GM21367 (cell line): ENCODE measurements around the gene TPD52L1.

Experiments
- ATAC-seq: cut with Tn5 transposase; IDR thresholded peaks from one replicate; pipeline ENCODE4 v1.9.1; 2021; ENCODE audit not compliant: unreplicated experiment

The TPD52L1 gene

GRCh38 chr6:125207956-125208355 lies 54.4 kb downstream of the TPD52L1 start:
- ATAC-seq = no peak

- no peak for ATAC-seq
Measured at GRCh38 chr6:125208625-125209249, 55.2 kb downstream of the TPD52L1 start.

DNA sequence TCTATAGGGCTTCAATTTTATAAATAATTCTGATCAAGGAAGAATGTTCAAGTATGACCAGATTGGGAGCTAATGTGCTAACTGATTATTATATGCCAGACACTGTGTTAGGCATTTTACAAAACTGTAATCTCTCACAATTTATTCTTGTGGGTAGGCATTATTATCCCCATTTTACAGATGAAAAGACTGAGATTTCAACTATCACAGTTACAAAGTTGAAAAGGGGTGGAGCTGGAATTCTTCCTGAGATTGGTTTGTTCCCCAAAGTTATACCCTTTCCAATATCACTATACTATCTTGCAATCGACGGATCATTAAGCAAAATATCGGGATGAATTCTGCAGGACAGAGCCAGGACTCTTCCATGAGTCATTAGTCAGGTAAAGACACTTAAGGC lies 57.1 kb downstream of the TPD52L1 start:
- no peak for ATAC-seq

GRCh38 chr6:125211352-125211751 lies 57.8 kb downstream of the TPD52L1 start:
- ATAC-seq = no peak

DNA sequence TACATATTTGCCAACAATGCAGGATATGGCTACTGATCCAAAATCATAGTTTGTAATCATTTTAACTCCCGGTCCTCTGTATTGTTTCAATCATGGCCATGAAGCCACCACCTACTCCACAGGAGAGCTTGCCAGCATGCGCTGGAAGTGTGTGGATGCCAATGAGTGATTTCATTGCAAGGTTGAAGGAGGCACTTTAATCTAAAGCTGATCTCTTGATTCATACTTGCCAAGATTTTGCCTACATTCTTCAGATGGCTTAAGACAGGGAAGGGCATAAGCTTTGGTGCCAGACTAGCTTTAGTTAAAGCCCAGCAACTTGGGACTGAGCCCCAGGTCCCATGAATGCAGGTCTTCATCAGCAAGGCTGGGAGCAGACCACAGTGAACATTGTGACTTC lies 58.8 kb downstream of the TPD52L1 start:
- ATAC-seq = no peak

DNA sequence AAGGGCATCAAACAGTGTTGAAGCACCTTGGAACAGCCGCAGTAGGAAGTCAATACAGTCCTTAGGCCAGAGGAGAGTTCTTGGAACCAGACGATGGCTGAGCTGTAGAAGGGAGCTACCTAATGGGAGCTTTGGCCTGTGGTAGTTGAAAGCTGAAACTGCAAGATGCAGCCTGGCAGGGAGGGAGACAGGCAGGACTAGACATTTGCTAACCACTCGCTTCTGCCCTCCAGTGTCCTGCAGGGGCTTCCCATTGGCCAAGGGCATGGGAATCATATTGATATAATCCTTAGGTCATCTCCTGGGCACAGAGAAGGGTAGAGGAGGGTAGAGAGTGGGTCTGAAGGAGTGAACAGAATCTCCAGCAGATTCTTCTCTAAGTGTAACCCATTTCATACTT lies 60.4 kb downstream of the TPD52L1 start:
- no peak for ATAC-seq

GRCh38 chr6:125215252-125215819 lies 61.8 kb downstream of the TPD52L1 start:
- no peak for ATAC-seq

GRCh38 chr6:125216015-125216414 lies 62.4 kb downstream of the TPD52L1 start:
- no peak for ATAC-seq

GRCh38 chr6:125217369-125217768 lies 63.8 kb downstream of the TPD52L1 start:
- no peak for ATAC-seq

GRCh38 chr6:125217992-125218391 lies 64.4 kb downstream of the TPD52L1 start:
- ATAC-seq = no peak

DNA sequence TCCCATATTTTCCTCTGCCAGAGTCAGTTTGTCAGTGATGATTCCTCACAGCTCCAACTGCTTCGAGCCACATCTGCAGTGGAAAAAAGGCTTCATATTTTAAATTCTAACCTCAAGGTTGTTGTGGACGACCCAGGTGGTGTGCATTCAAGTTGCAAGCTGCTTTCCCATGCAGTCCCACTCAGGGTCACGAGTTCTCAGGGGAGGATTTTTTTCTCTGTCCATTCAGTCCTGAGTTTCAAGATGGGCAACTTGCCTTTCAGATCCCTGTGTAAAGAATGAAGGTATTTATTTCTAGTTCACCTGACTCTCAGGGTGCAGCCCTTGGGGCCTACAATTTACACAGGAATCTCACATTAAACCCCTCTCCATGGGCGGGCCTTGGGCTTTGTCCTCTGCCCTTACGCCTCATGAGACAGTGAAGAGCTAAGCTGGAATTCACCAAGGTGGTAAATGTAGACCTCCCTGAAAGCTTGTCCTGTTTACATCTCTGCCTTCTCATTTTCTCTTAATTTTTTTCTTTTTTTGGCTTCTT lies 65.9 kb downstream of the TPD52L1 start:
- no peak for ATAC-seq

DNA sequence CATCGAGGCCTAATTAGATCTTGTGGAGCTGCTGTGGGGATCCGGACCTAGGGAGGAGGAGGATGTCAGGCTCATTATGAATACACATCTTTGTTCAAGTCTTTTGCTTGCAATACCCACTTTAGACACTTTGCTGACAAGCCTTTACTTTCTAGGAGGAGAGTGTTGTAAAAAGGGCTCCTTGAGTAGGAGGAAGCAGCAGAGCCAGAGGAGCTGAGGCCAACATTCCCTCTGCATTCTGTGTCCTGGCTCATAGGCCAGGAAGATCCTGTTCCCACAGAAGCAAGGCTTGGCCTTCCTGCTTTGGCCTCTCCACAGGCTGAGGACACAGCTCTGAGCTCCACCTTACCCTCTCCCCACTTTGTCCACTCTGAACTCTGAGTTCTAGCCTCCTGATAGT lies 67.1 kb downstream of the TPD52L1 start:
- no peak for ATAC-seq

DNA sequence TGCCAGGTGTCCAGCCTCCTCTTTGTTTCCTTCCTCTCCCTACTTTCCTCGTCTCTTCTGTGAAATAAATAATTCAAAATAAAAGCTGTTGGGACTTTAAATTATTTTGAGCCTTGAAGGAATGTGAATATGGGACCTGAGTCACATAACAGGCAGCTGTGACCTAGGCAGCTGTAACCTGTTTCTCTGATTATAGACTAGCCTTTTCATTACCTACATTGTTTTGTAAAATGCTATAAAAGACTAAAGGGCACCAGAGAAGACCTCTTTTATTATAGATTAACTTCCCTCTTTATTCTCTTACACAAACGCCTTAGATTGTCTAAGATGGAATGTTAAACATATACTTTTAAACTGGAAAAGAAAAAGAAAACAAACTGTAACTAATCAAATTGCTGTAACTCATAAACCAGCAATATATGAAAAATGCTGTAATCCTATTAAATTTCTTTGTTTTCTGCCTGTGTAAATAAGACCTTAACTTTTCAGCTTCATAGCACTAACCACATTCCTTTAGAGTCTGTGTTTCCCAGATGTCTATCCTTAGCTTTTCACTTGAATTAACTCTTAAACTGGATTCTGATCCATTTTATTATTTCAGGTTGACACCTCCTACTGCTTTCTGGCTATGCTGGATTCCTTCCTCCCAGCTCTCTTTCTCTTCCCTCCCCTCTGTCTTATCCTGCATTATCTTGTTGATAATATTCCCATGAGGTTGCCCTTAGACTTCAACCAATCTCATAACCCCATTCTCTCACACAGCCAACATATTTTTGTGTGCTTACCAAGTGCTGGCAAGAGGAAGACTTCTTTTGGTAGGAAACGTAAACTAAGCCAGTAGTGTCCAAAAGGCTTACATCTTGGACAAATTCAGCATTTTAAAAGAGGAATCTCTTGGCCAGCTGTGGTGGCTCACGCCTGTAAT lies 69.2 kb downstream of the TPD52L1 start:
- no peak for ATAC-seq

- ATAC-seq = no peak
Measured at GRCh38 chr6:125224231-125224861, 70.8 kb downstream of the TPD52L1 start.

DNA sequence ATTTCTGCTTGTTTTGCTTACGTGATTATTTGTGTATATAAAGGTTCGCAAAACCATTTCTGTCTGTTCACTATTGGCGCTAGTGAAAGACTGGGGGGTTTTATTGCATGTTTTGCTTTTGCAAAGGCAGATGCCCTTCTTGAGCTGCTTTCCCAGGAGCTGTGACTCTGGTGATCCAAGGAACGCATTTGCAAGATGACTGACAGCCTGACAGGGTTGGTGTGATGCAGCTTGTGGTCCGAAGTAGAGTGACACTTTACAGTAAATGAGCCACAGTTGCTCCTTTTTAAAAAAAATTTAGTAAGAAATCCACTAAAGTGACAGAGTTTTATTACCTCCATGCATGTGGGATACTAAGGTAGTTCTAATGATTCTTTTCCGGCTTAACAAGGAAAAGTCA lies 73.7 kb downstream of the TPD52L1 start:
- no peak for ATAC-seq

- no peak for ATAC-seq
Measured at GRCh38 chr6:125228981-125229479, 75.5 kb downstream of the TPD52L1 start.

GRCh38 chr6:125230674-125231073 lies 77.1 kb downstream of the TPD52L1 start:
- no peak for ATAC-seq

GRCh38 chr6:125231133-125231532 lies 77.6 kb downstream of the TPD52L1 start:
- no peak for ATAC-seq

GRCh38 chr6:125231574-125232343 lies 78.2 kb downstream of the TPD52L1 start:
- ATAC-seq = no peak

DNA sequence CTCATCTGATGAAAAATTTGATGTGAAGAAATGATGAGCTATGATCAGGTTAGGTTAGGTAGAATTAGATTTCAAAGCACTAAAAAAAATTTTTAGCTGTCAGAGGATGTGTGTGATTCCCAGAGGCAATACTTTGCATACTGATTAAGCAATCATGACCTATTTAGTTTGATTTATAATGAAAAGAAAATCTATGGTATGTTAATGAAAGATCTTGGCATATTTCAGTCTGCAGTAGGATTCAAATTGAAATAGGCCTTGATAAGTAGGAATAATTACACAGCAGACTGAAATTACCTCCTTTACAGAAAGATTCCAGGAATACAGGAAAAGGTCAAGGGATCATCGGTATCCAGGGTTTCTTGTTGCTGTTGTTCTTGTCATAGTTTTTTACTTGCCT lies 78.9 kb downstream of the TPD52L1 start:
- no peak for ATAC-seq
